Thoracic aorta (tissue), 2 donors: ENCODE results near the gene ASAP2. TPM values are rescaled to one million over a fixed set of nuclear protein-coding genes. Genes with fewer than 3 reads are reported as not detected.

Experiments
- ATAC-seq: fragments of 150-250 bp; one replicate; pipeline ENCODE4 v1.8.0; 2017; ENCODE audit warnings: low read depth; ENCODE audit not compliant: insufficient number of reproducible peaks, low FRiP score
- DNase-seq: peaks from one replicate; pipeline ENCODE4 v3.0.0-alpha.2; 2020; ENCODE audit warnings: low spot score
- H3K27ac ChIP-seq, 2 donors: fragments of 200-600 bp; sonication (generic); 1 replicate in 1 of 2; 2 replicates in 1 of 2; pipeline ENCODE4 v1.5.1; 2016; ENCODE audit warnings: mild to moderate bottlenecking in 2 of 2, moderate library complexity in 2 of 2
- H3K27me3 ChIP-seq: fragments of 200-600 bp; sonication (generic); replicated peaks from 2 replicates; pipeline ENCODE4 v1.6.0; 2016; ENCODE audit warnings: mild to moderate bottlenecking; ENCODE audit not compliant: insufficient read depth
- H3K36me3 ChIP-seq: fragments of 200-600 bp; sonication (generic); one replicate; pipeline ENCODE4 v1.5.1; 2016
- H3K4me1 ChIP-seq, 2 donors: fragments of 200-600 bp; sonication (generic); 1 replicate in 1 of 2; 2 replicates in 1 of 2; pipeline versions ENCODE4 v1.5.1 to v1.6.0; 2016; ENCODE audit warnings: low read depth in 2 of 2, mild to moderate bottlenecking in 1 of 2; ENCODE audit not compliant: control insufficient read depth in 1 of 2
- H3K4me3 ChIP-seq: fragments of 200-600 bp; sonication (generic); 2 replicates; pipeline ENCODE4 v1.5.1; 2016; ENCODE audit warnings: mild to moderate bottlenecking
- H3K9me3 ChIP-seq: fragments of 200-600 bp; sonication (generic); 2 replicates; pipeline ENCODE4 v1.5.1; 2016
- total RNA-seq, 2 donors: library from RNA; depleted of rRNA; stranded (reverse); fragments of >200 nt; gene quantifications; one replicate each; pipeline versions ENCODE4 v1.1.0 to v1.2.3, GENCODE V29; 2016
- TF ChIP-seq, protein P1 (sequence below): fragments of 200-600 bp; sonication (generic); IDR thresholded peaks from one replicate; pipeline ENCODE4 v1.5.1; 2019; ENCODE audit warnings: antibody characterized with exemption

The ASAP2 gene
- total RNA-seq, 2 donors from 2014 or later: 58.1 to 102 TPM

DNA sequence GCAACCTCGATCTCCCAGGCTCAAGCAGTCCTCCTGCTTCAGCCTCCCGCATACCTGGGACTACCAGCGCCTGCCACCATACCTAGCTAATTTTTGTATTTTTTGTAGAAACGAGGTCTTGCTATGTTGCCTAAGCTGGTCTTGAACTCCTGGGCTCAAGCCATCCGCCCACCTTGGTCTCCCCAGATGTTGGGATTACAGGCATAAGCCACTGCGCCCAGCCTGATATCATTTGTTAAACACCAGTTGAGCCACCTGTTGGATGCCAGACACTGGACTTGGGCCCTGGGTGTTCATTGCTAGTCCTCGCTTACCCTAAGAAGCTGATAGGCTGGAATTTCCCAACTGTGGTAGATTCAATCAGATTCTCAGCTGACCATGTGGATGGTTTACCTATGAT is 136.9 kb downstream of the ASAP2 start:
- no peaks in the 10 kb centered on the region for H3K9me3 ChIP-seq
- DNase-seq (no peak), ATAC-seq (no peak)
- peaks cover 10% of the 10 kb centered on the region for H3K36me3 ChIP-seq
- no peak overlapping the region for H3K27ac ChIP-seq
- TF ChIP-seq, protein P1, sequence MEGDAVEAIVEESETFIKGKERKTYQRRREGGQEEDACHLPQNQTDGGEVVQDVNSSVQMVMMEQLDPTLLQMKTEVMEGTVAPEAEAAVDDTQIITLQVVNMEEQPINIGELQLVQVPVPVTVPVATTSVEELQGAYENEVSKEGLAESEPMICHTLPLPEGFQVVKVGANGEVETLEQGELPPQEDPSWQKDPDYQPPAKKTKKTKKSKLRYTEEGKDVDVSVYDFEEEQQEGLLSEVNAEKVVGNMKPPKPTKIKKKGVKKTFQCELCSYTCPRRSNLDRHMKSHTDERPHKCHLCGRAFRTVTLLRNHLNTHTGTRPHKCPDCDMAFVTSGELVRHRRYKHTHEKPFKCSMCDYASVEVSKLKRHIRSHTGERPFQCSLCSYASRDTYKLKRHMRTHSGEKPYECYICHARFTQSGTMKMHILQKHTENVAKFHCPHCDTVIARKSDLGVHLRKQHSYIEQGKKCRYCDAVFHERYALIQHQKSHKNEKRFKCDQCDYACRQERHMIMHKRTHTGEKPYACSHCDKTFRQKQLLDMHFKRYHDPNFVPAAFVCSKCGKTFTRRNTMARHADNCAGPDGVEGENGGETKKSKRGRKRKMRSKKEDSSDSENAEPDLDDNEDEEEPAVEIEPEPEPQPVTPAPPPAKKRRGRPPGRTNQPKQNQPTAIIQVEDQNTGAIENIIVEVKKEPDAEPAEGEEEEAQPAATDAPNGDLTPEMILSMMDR: no peak
- peaks cover 14 to 18% of the 10 kb centered on the region in 2 donors for H3K4me1 ChIP-seq
- no peaks in the 10 kb centered on the region for H3K27me3 ChIP-seq
- H3K4me3 ChIP-seq: no peak overlapping the region

DNA sequence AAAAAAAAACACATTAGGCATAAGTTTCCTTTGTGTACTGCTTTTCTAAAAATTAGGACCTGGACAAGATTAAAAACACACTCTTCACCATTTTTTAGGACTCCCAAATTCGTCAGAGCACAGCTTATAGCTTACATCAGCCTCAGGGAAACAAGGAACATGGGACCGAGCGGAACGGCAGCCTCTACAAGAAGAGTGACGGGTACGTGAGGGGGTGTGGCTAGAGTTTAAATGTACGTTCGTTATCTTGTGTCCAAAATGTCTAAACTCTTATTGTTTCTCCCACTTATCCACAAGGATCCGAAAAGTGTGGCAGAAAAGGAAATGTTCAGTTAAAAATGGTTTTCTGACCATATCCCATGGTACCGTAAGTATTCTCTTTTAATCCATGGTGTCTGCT is 137.8 kb downstream of the ASAP2 start:
- peaks cover 10% of the 10 kb centered on the region for H3K36me3 ChIP-seq
- H3K27me3 ChIP-seq: no peaks in the 10 kb centered on the region
- no peak overlapping the region for H3K27ac ChIP-seq
- no peak overlapping the region for H3K4me3 ChIP-seq
- H3K4me1 ChIP-seq: peaks cover 14 to 18% of the 10 kb centered on the region in 2 donors
- DNase-seq (no peak), ATAC-seq (no peak)
- H3K9me3 ChIP-seq: no peaks in the 10 kb centered on the region
- TF ChIP-seq, protein P1: no peak

DNA sequence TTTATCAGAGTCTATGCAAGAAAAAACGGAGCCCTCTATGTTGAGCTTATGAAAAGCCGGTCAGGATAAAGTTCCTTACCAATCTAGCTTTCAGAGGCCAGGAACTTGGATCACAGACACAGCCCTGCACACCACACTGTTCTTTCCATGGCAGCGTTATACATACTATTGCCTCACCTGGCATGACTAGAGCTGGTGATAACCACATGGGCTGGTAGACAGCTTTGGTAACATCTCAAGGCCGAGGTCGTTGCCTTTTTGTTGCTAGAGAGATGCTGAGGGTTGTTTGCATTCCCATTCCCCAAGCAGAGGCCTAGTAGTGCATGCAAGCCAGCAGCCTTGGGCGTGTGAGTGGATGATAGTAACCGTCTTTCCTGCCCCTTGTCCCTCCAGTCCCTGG is 138.7 kb downstream of the ASAP2 start:
- H3K27ac ChIP-seq: no peak overlapping the region
- no peak overlapping the region for H3K4me3 ChIP-seq
- ATAC-seq (no peak), DNase-seq (no peak)
- no peaks in the 10 kb centered on the region for H3K27me3 ChIP-seq
- TF ChIP-seq, protein P1: no peak
- H3K9me3 ChIP-seq: no peaks in the 10 kb centered on the region
- peaks cover 14 to 18% of the 10 kb centered on the region in 2 donors for H3K4me1 ChIP-seq
- H3K36me3 ChIP-seq: peaks cover 10% of the 10 kb centered on the region

DNA sequence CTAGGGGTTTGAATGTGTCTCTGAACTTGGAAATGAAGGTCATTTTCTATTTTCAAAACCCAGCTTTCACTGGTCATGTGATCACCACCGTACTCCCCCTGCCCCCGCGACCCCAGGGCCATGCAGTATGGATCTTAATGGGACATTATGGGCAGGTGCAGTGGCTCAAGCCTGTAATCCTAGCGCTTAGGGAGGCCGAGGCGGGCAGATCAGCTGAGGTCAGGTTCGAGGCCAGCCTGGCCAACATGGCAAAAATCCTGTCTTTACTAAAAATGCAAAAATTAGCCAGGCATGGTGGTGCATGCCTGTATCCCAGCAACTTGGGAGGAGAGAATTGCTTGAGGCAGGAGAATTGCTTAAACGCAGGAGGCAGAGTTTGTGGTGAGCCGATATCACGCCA is 139.4 kb downstream of the ASAP2 start:
- Histone ChIP-seq H3K27ac (peak overlapping the region in 1 of 2 donors; percentile 6), H3K9me3 (no peaks in the 10 kb centered on the region), H3K36me3 (peaks cover 10% of the 10 kb centered on the region), H3K27me3 (no peaks in the 10 kb centered on the region), H3K4me1 (peaks cover 14 to 18% of the 10 kb centered on the region in 2 donors), H3K4me3 (no peak overlapping the region)
- TF ChIP-seq, protein P1: no peak
- no peak for ATAC-seq
- DNase-seq: no peak

DNA sequence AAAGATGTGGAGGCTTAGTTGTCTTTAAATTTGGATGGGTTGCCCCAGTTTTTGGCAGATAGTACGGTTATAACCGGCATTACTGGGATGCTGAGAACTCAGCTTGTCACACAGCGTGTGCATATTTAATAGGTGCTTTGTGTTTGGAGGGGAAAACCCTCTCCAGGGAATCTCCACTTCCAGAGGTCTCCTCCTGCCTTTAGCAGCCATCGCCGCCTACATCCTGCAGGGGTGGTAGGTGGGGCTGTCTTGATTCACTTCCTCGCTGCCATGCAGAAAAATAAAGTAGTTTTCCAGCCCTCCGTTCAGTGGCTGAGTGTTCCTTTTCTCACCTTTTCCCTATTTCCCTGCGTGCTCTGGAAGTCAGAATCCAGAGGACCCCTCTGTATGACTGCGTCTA is 140.3 kb downstream of the ASAP2 start:
- DNase-seq (no peak), ATAC-seq (no peak)
- Histone ChIP-seq H3K4me3 (peak overlapping the region; percentile 37), H3K36me3 (peaks cover 19% of the 10 kb centered on the region), H3K27me3 (no peaks in the 10 kb centered on the region), H3K27ac (peak overlapping the region; percentile 65 to 77), H3K4me1 (peaks cover 14 to 18% of the 10 kb centered on the region in 2 donors), H3K9me3 (no peaks in the 10 kb centered on the region)
- TF ChIP-seq, protein P1: no peak
